Esophagus squamous epithelium (tissue), 5 donors: ENCODE measurements around the gene SH3PXD2A. TPM values are rescaled to one million over a fixed set of nuclear protein-coding genes. Genes with fewer than 3 reads are reported as not detected.

Experiments used
- DNase-seq: peaks from one replicate; lab custom pipeline; 2025; lab: John Stamatoyannopoulos, UW
- H3K27ac ChIP-seq, 4 donors: fragments of 200-600 bp; sonication (generic); one replicate each; pipeline ENCODE4 v1.5.1; 2016 to 2019; ENCODE audit warnings: mild to moderate bottlenecking in 1 of 4
- H3K27me3 ChIP-seq, 4 donors: fragments of 200-600 bp; sonication (generic); 1 replicate in 3 of 4; 2 replicates in 1 of 4; pipeline versions ENCODE4 v1.5.1 to v1.6.0; 2017 to 2021; ENCODE audit warnings: antibody characterized with exemption in 1 of 4
- H3K36me3 ChIP-seq, 3 donors: fragments of 200-600 bp; sonication (generic); one replicate each; pipeline ENCODE4 v1.5.1; 2016 to 2019
- H3K4me1 ChIP-seq, 3 donors: fragments of 200-600 bp; sonication (generic); one replicate each; pipeline ENCODE4 v1.5.1; 2017 to 2019
- H3K4me3 ChIP-seq, 4 donors: fragments of 200-600 bp; sonication (generic); 1 replicate in 3 of 4; 2 replicates in 1 of 4; pipeline ENCODE4 v1.5.1; 2016 to 2019; ENCODE audit warnings: mild to moderate bottlenecking in 2 of 4, moderate library complexity in 1 of 4
- H3K9me3 ChIP-seq, 3 donors: fragments of 200-600 bp; sonication (generic); one replicate each; pipeline ENCODE4 v1.5.1; 2016 to 2019
- CTCF ChIP-seq, 6 experiments: fragments of 450-650 bp in 4 of 6; fragments of 200-600 bp in 2 of 6; sonication (generic) in 2 of 6; IDR thresholded peaks; one replicate each; pipeline ENCODE4 v1.5.1; 2016 to 2019; ENCODE audit warnings: antibody characterized with exemption in 6 of 6, mild to moderate bottlenecking in 4 of 6, moderate library complexity in 4 of 6
- POLR2A ChIP-seq, 4 donors: fragments of 450-650 bp; IDR thresholded peaks; one replicate each; pipeline ENCODE4 v1.6.1; 2017; ENCODE audit warnings: antibody characterized with exemption in 4 of 4, mild to moderate bottlenecking in 4 of 4, moderate library complexity in 3 of 4
- WGBS, 2 donors: methylation state at CpG; one replicate each; pipeline ENCODE4 v1.1.5; 2018; 5-methylcytosine and 5-hydroxymethylcytosine counted together
- intact Hi-C: fragments of 100-400 bp; cut with DNase I; formaldehyde crosslinking; loops from one replicate; pipeline ENCODE4 v1.15.0; 2022
- total RNA-seq, 4 donors: library from RNA; depleted of rRNA; stranded (reverse); fragments of >200 nt; gene quantifications; one replicate each; pipeline ENCODE4 v1.1.0, GENCODE V29; 2016
- donor health status: DM: yes; HTN: yes; CAD: no.

SH3PXD2A gene
- total RNA-seq, 4 donors from 2014 or later: 25.1 to 57.8 (median 42.7) TPM

- WGBS, 2 donors: 75 to 86% methylated on average over 3 of the region's 4 CpGs
- no peak for DNase-seq
- Histone ChIP-seq H3K9me3 (no peaks in the 10 kb centered on the region), H3K4me3 (no peak overlapping the region), H3K27me3 (no peaks in the 10 kb centered on the region), H3K4me1 (peaks cover 52 to 85% (median 57%) of the 10 kb centered on the region in 3 donors), H3K36me3 (peaks cover 7 to 56% (median 11%) of the 10 kb centered on the region in 3 donors), H3K27ac (no peak overlapping the region)
- intact Hi-C loops: no loop called here
- TF ChIP-seq POLR2A (IDR thresholded peaks at IDR 0.05): no peak
- TF ChIP-seq CTCF (IDR thresholded peaks at IDR 0.05): no peak
These were observed 198.2 kb downstream of the SH3PXD2A start for GRCh38 chr10:103657061-103657591.

GRCh38 chr10:103654925-103655324 is 200.5 kb downstream of the SH3PXD2A start:
- Histone ChIP-seq H3K36me3 (peaks cover 7 to 77% (median 11%) of the 10 kb centered on the region in 3 donors), H3K27me3 (no peaks in the 10 kb centered on the region), H3K4me3 (no peak overlapping the region), H3K9me3 (no peaks in the 10 kb centered on the region), H3K27ac (peak overlapping the region in 3 of 4 donors; percentile 47 to 81 (median 74)), H3K4me1 (peaks cover 40 to 85% (median 52%) of the 10 kb centered on the region in 3 donors)
- no peak for DNase-seq
- 56 to 67% methylated on average over 3 of the region's 4 CpGs for WGBS, 2 donors
- no peak for TF ChIP-seq POLR2A (IDR thresholded peaks at IDR 0.05)
- no peak for TF ChIP-seq CTCF (IDR thresholded peaks at IDR 0.05)
- intact Hi-C loops: no loop called here

- Histone ChIP-seq H3K9me3 (no peaks in the 10 kb centered on the region), H3K27me3 (no peaks in the 10 kb centered on the region), H3K4me3 (no peak overlapping the region), H3K36me3 (peaks cover 0 to 64% (median 11%) of the 10 kb centered on the region in 3 donors), H3K4me1 (peaks cover 49 to 85% (median 54%) of the 10 kb centered on the region in 3 donors), H3K27ac (peak overlapping the region; percentile 47 to 84 (median 78))
- WGBS, 2 donors: 37 to 43% methylated on average over 7 of the region's 8 CpGs
- intact Hi-C loops: no loop called here
- DNase-seq: no peak
- TF ChIP-seq CTCF (IDR thresholded peaks at IDR 0.05): peak in 2 of 6 experiments; percentile 9 to 13
- TF ChIP-seq POLR2A (IDR thresholded peaks at IDR 0.05): no peak
These were observed 201.8 kb downstream of the SH3PXD2A start for GRCh38 chr10:103653581-103654037.

- Histone ChIP-seq H3K4me1 (peaks cover 49 to 94% (median 63%) of the 10 kb centered on the region in 3 donors), H3K36me3 (peaks cover 0 to 60% (median 9%) of the 10 kb centered on the region in 3 donors), H3K27ac (peak overlapping the region; percentile 49 to 84 (median 78)), H3K4me3 (no peak overlapping the region), H3K9me3 (no peaks in the 10 kb centered on the region), H3K27me3 (no peaks in the 10 kb centered on the region)
- DNase-seq: no peak
- no peak for TF ChIP-seq CTCF (IDR thresholded peaks at IDR 0.05)
- TF ChIP-seq POLR2A (IDR thresholded peaks at IDR 0.05): no peak
- intact Hi-C loops: no loop called here
- WGBS, 2 donors: 42 to 46% methylated on average over 14 of the region's 15 CpGs
These were observed 202.6 kb downstream of the SH3PXD2A start for GRCh38 chr10:103652599-103653281.
